Kidney glomerular epithelial cell (primary cell): ENCODE results near the gene OVCA2.

Source experiments
- DNase-seq: peaks from one replicate; lab custom pipeline; 2025; lab: John Stamatoyannopoulos, UW

The OVCA2 gene

DNA sequence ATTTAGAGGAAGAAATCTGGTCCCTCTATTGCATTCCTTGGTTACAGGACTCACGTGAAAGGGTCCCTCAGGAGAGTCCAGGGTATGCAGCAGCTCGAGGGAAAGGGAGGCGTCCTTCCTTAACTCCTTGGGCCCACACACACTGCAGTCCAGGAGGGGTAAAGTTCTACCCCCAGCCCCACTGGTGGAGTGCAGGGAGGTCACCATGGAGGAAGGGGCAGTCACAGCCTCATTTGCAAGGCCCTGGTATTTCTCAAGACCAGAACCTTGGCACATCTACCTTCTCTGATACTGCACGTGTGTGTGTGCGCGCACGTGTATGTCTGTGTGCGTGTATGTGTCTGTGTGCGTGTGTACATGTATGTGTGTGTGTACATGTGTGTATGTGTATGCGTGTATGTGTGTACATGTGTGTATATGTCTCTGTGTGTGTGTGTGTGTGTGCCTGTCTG lies 24.2 kb downstream of the OVCA2 start:
- no peak for DNase-seq

- DNase-seq: no peak
These were observed 25.3 kb downstream of the OVCA2 start for GRCh38 chr17:2067048-2067561.

DNA sequence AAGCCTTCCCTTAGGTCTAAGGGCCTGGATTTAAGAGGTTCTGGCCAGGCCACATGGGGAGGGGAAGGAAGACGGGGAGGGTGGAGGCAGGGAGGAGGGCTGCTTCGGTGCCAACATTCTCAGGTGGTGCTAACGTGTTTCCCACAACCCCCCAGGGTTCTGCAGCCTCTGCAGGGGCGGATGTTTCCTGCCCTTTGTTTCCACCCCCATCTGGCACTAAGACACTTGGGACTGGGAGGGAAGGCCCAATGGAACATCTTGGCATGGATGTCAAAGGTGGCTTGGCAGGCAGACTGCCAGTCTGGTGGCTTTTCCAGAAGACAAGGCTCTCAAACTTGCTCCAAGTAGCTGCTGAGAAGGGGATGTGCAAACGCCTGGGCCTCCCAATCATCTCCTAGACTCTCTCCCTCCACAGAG lies 25.8 kb downstream of the OVCA2 start:
- no peak for DNase-seq

- DNase-seq: no peak
These were observed 26.3 kb downstream of the OVCA2 start for GRCh38 chr17:2068031-2068518.

DNA sequence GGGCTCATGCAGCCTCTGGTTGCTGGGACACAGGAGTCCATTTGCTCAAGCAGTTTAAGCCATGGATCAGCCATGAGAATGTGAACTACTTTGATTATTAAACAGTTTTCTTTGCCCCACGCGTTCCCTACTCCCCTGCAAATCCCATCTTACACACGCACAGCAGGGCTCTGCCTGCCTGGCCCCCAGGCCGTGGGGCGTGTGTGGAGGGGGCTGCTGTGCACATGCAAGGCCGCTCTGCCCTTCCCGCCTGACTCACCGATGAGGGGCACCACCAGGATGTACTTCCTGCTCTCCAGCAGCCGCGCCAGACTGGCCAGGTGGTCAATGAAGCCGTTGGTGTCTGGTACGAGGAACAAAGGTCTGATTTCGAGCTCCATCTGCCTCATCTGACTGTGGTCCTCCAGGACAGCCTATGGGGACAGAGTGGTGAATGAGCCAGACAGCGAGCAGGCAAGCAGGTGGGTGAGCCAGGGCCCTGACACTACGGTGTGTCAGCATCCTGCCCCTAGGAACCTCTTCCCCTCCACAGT lies 26.8 kb downstream of the OVCA2 start:
- DNase-seq: no peak

DNA sequence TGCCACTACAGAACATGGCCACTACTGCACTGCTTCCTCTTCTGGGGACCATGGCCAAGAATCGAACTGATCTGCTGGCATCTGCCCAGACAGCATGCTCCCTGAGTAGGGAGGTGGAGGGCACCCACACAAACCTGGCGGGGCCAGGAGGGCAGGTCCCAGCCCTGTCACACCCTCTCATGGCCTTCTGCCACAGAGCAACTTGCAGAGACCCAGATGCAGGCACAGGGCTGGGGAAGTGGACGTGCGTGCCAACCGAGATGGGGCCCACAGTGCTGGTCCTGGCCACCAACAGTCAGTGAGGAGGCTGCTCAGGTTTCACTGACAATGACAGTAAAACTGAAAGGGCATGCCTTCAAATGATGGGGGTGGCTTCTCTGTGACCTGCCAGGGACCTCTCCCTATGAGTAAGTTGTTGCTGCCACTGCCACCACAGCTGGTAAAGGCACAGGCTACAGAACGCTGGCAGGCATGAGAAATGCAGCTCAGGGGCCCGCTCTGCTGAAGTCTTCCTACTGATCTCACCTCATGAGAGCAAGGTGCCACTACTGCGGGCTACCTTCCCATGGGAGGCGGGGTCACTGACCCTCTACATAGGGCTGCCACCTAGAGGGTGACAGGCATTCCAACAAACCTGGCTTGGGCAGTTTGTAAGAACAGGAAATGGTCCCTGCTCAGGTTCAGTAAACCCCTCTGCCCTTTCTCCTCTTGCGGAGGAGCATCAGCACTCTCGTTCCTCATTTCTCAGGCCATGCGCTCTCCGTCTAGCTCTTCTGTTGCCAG lies 28.6 kb downstream of the OVCA2 start:
- DNase-seq: no peak

DNA sequence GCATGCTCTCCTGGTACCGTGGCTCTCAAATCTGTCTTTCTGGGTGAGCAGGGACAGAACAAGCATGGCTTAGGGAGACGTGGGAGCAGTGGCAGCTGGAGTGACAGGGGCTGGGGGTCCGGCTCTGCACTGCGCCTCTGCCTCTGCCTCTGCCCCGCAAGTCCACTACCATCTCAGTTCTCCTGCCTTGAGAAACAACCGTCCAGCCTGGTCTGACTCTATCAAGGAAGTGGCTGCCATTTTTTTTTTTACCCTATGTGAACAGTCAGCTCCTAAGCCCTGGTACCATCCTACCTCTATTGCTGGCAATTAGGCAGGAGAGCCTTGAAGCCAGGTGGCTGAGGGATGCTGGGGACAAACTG lies 29.2 kb downstream of the OVCA2 start:
- no peak for DNase-seq

- no peak for DNase-seq
These were observed 29.8 kb downstream of the OVCA2 start for GRCh38 chr17:2071455-2072281.

- no peak for DNase-seq
These were observed 33.1 kb downstream of the OVCA2 start for GRCh38 chr17:2074919-2075318.

- DNase-seq: no peak
These were observed 33.7 kb downstream of the OVCA2 start for GRCh38 chr17:2075336-2076086.

GRCh38 chr17:2076087-2076984 lies 34.5 kb downstream of the OVCA2 start:
- no peak for DNase-seq

DNA sequence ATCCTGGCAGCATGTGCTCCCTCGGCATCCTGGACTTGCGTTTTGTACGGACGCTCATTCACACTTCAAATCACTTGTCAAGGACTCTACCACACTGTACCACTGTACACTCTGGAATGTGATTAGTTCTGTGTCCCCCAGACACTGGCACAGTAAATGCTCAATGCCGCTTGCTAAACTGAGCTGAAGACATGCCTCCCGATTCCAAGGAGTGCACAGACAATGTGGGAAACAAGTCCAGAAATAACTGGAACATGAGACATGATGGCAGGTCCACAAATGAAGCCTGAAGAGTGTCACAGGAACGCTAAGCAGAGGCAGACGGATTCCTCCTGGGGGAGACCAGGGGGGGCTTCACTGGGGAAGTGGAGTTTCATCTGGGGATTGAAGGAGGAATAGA lies 35.2 kb downstream of the OVCA2 start:
- no peak for DNase-seq

DNA sequence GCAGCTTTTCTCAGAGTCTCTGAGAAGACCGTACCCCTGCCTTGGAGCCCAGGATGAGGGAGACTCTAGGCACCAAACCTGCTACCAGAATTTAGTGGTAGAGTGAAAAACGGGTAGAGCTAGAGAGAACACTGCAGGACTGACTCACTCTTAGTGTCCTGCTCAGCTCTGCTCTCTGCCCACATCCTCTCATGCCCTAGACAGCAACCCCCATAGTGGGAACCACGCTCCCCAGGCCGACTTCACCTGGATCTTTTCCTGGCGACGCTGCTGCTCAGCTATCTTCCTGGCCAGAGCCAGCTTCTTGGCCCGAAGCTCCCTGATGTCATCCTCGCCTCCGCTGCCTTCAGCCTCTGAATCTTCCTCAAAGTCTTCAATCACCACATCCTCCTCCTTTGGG lies 39.7 kb downstream of the OVCA2 start:
- DNase-seq: no peak

- DNase-seq: no peak
These were observed 40.4 kb downstream of the OVCA2 start for GRCh38 chr17:2082003-2082781.

DNA sequence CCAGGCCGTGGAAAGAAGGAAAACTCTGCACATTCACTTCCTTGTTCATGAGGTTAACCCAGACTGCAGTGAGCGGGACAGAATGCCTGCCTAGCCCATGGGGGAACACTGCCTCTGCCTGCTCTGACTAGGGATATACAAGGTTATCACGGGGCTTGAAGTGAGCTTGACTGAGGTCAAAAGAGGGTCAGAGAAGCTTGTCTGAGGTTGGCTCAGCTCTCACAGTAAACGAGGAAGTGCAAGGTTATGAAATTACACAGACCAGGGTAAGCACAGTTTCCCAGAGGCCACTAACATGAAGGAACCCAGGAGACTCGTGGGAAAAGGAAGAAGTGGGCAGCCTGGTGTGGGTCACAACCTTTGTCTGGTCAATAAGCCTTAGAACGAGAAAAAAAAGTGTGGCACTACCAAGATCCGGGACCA lies 41.8 kb downstream of the OVCA2 start:
- no peak for DNase-seq

DNA sequence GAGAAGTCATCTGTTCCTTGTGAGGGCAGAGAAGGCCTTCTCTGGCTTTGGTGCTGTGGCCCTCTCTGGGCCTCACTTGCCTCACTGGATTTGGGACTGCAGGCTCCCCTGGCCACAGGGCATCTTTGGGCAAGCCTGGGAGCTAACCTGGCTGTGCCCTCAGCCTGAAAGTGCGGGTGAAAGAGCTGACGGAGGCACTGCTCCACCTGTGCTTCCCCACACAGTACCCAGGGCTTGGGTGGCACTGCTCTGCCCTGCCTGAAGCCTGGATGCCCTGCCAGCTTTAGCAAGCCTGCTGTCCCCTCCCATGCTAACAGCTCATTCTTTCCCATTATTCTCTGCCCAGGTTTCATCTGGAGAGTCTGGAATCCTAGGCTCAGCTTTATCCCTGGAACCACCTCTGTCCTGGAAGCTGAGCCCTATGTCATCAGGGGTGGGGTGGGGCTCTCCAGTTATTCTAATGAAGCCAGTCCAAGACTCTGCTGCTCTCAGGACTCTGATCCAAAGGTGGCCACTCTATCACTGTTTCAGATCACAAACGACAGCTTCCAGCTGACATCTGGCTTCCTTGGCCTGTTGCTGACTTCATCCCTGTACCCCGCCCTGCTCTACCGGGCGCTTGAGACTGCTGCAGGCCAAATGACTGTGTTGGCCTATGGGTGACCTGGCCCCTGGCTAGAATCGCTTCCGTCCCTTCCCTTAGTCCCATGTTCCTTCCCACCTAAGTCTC lies 42.4 kb downstream of the OVCA2 start:
- no peak for DNase-seq

DNA sequence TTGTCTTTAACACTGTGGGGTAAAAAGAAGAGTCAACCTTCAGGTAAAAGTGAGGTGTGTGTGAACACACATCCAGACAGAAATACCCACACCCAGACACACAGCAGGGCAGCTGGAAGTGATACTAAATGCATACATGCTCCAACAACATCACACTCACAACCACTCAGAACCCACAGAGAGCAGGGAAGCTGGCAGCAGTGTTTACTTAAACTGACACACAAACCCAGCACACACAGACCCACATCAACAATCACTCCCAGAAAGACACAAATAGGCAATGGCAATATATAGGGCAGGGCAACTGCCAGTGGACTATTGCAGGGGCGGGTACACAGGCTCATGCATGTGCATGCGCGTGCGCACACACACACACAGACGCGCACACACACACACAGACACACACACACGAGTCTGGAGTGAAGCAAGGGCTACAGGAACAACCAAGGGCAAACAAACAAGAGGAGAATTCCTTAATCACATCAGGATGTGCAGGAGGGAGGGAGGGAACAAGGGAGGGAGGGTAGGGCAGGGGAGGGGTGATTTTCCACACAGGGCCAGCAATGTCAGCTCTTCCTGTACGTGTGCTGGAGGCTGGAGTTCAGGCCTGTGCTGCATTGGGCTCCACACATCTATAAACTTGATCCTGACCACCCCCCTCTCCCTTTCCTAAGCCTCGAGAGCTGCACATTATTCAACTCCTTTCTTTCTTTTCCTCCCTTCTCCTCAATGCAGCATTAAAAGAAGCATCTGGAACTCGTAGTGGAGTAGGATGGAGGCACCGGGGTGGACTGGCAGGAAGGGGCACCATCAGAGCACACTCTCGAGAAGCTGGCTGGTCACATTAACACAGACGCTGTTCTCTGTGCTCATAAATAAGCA lies 43.2 kb downstream of the OVCA2 start:
- no peak for DNase-seq

GRCh38 chr17:2085648-2085949 lies 43.8 kb downstream of the OVCA2 start:
- DNase-seq: no peak

DNA sequence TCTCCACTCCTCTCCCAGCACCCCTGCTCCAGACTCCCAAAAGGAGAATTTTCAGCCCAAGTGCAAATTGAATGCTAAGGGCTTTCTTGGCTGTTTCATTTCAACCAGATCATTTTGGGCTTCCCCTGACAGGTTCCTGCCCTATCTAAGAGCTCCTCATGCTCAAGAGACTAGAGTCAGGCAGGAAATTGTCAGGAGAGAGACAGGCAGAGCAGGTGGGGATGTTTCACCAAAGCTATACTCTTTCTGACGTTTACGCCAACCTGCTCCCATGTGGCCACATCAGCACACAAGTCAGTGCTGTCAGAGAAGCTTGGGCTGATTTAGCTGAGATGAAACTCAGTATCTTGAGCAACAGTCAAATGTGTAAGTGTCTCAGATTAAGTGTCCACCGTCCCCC lies 44.5 kb downstream of the OVCA2 start:
- DNase-seq: no peak
